ENCODE measurements around the gene ZCCHC2. TPM values are rescaled to one million over a fixed set of nuclear protein-coding genes. Genes with fewer than 3 reads are reported as not detected.

Gene ZCCHC2
- total and polyA plus RNA-seq, 2 of the 4 experiments (the other 2 are of a cell fraction), result 3.2 to 3.6 TPM

DNA sequence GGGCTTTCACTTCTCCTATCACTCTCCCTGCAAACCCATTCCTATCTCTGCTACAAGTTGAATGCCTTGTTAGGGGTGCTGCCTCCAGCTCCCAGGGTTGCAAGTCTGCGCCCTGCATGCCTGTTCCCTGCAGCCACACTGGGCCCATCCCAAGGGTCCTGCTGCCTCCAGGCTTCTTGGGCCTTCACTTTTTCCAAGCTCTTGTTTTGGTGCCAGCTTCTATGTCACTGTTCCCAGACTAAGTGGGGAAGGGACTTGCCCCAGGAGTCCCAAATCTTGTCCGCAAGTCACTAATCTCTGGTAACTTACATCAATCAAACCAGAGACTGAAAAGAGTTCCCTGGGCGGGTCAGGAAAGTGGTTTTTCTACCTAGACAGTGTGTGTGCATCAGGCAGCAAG, 65.4 kb downstream of the ZCCHC2 start:
- WGBS, 2 experiments (ENCODE audit: extremely low coverage in 2 of 2, insufficient read length in 1 of 2), result 83% methylated on average over 1 of the region's 3 CpGs; no CpG with 5 or more reads in 1 of the 2 experiments
- Histone ChIP-seq H3K18ac (ENCODE audit: low read depth, low read length) (no peak overlapping the region), H3K27ac (ENCODE audit: insufficient read depth, low read length) (no peak overlapping the region), H3K14ac (replicated peaks; ENCODE audit: low read depth, low read length) (no peak overlapping the region), H3K9me1 (ENCODE audit: insufficient read depth, low read length) (no peaks in the 10 kb centered on the region), H3K79me1 (ENCODE audit: low read depth in 1 of 2, low read length in 2 of 2) (no peaks in the 10 kb centered on the region), H4K5ac (ENCODE audit: low read depth, low read length) (no peak overlapping the region), H2BK5ac (ENCODE audit: low read depth, low read length, poor library complexity, severe bottlenecking) (no peak overlapping the region), H2AK5ac (ENCODE audit: low read depth, low read length) (no peak overlapping the region), H3K9ac (ENCODE audit: low read depth, low read length) (no peak overlapping the region), H2BK20ac (ENCODE audit: low read depth, low read length) (no peak overlapping the region), H4K20me1 (ENCODE audit: insufficient read depth, low read length) (peaks cover 3% of the 10 kb centered on the region; the same call in 1 of the 2 replicates), H3K36me3 (ENCODE audit: control insufficient read depth, insufficient read depth, low read length) (no peaks in the 10 kb centered on the region; the same call in 1 of the 2 replicates), H2BK15ac (ENCODE audit: low read depth, low read length) (no peak overlapping the region), H2AFZ (replicated peaks; ENCODE audit: low read length, poor library complexity) (no peak overlapping the region), H4K91ac (ENCODE audit: insufficient read depth, low read depth, low read length) (no peak overlapping the region), H3K4me3 (ENCODE audit: insufficient read depth, low read depth, low read length) (no peak overlapping the region), H3K4me1 (ENCODE audit: control insufficient read depth, insufficient read depth, low read length) (peaks cover 1% of the 10 kb centered on the region; the same call in 1 of the 2 replicates), H3K23ac (ENCODE audit: low read depth, low read length) (no peak overlapping the region), H3K56ac (ENCODE audit: extremely low read depth, insufficient read depth, low read length) (no peak overlapping the region), H3K4ac (ENCODE audit: low read depth, low read length) (no peak overlapping the region), H3K9me3 (ENCODE audit: control insufficient read depth, insufficient read depth, low read length) (peaks cover 2% of the 10 kb centered on the region; the same call in 1 of the 2 replicates), H3K4me2 (ENCODE audit: low read depth, low read length) (no peak overlapping the region), H2BK120ac (ENCODE audit: low read depth, low read length) (no peak overlapping the region), H3K27me3 (ENCODE audit: control insufficient read depth, insufficient read depth, low read length) (peaks cover 13% of the 10 kb centered on the region), H4K8ac (ENCODE audit: low read depth in 2 of 2, low read length in 2 of 2) (no peak overlapping the region), H2AK9ac (replicated peaks; ENCODE audit: low read depth, low read length, poor library complexity) (no peak overlapping the region)
- in situ Hi-C loops (cut with MboI; ENCODE audit: low sequenced_read_pairs), result loop anchor here (5.0 kb wide), 1 partner anchor 394 kb away; no protein-coding TSS in a partner anchor
- DNase-seq, result no peak
- dilution Hi-C loops (cut with HindIII; ENCODE audit: low sequenced_read_pairs, unreplicated experiment), result no loop called here
- TF ChIP-seq POLR2A (IDR thresholded peaks at IDR 0.05; ENCODE audit: low read depth, low read length), result no peak
- no peak for TF ChIP-seq MXI1 (IDR thresholded peaks at IDR 0.05; ENCODE audit: borderline replicate concordance, low read depth, low read length)
- no peak for TF ChIP-seq RCOR1 (IDR thresholded peaks at IDR 0.05; ENCODE audit: insufficient replicate concordance, low read length)
- no peak for TF ChIP-seq BHLHE40 (IDR thresholded peaks at IDR 0.05; ENCODE audit: low read depth, low read length)
- TF ChIP-seq MAZ (IDR thresholded peaks at IDR 0.05; ENCODE audit: borderline replicate concordance, low read depth, low read length), result no peak
- TF ChIP-seq, protein P1, sequence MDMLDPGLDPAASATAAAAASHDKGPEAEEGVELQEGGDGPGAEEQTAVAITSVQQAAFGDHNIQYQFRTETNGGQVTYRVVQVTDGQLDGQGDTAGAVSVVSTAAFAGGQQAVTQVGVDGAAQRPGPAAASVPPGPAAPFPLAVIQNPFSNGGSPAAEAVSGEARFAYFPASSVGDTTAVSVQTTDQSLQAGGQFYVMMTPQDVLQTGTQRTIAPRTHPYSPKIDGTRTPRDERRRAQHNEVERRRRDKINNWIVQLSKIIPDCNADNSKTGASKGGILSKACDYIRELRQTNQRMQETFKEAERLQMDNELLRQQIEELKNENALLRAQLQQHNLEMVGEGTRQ (IDR thresholded peaks at IDR 0.05; ENCODE audit: low read depth, low read length), result no peak
- TF ChIP-seq SMC3 (IDR thresholded peaks at IDR 0.05; ENCODE audit: low read depth, low read length), result no peak
- no peak for TF ChIP-seq RFX5 (IDR thresholded peaks at IDR 0.05; ENCODE audit: low read depth, low read length)
- no peak for TF ChIP-seq NFE2L2 (IDR thresholded peaks at IDR 0.05; ENCODE audit: low read depth, low read length)
- TF ChIP-seq MAFK (IDR thresholded peaks at IDR 0.05; ENCODE audit: low read depth, low read length), result no peak
- no peak for TF ChIP-seq FOS (IDR thresholded peaks at IDR 0.05; ENCODE audit: low read depth, low read length)
- ATAC-seq (ENCODE audit: low read depth), result no peak
- intact Hi-C loops (cut with micrococcal nuclease), result loop anchor here (1.0 to 10.0 kb wide), 2 partner anchors 119 to 737 kb away; no protein-coding TSS in a partner anchor
- BruUV-seq (replicated peaks), result no TSS peak
- ChIA-PET POLR2A (ENCODE audit: unreplicated experiment) (no interaction called here), CTCF (interaction anchor here (2.0 kb wide), 1 partner anchor 127 kb away, joined by 5 read pairs; the partner anchor contains the start of gene PHLPP1)

Data from IMR-90 (cell line).